ENCODE data around the gene DENND4B.

Gene DENND4B, protein sequence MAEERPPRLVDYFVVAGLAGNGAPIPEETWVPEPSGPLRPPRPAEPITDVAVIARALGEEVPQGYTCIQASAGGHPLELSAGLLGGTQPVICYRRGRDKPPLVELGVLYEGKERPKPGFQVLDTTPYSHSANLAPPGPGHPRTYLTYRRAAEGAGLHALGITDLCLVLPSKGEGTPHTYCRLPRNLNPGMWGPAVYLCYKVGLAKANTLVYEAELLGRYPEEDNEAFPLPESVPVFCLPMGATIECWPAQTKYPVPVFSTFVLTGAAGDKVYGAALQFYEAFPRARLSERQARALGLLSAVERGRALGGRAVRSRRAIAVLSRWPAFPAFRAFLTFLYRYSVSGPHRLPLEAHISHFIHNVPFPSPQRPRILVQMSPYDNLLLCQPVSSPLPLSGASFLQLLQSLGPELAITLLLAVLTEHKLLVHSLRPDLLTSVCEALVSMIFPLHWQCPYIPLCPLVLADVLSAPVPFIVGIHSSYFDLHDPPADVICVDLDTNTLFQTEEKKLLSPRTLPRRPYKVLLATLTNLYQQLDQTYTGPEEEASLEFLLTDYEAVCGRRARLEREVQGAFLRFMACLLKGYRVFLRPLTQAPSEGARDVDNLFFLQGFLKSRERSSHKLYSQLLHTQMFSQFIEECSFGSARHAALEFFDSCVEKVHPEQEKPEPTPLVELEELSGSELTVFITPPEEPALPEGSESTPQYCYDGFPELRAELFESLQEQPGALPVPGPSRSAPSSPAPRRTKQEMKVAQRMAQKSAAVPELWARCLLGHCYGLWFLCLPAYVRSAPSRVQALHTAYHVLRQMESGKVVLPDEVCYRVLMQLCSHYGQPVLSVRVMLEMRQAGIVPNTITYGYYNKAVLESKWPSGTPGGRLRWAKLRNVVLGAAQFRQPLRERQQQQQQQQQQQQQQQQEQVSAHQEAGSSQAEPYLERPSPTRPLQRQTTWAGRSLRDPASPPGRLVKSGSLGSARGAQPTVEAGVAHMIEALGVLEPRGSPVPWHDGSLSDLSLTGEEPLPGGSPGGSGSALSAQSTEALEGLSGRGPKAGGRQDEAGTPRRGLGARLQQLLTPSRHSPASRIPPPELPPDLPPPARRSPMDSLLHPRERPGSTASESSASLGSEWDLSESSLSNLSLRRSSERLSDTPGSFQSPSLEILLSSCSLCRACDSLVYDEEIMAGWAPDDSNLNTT (N-terminal part only)

GRCh38 chr1:153946622-153947241 is at the start of gene DENND4B:
DENND4B (minus strand) TSS chr1:153946718; CDS start chr1:153944374, 2,344 bp downstream.
- H3K27ac ChIP-seq = peak within 1 kb of the TSS; percentile 50; the same call in 1 of the 2 replicates
- TF ChIP-seq FOXP2 (optimal IDR thresholded peaks at IDR 0.05; ENCODE audit: control extremely low read depth, extremely low read length, insufficient read depth) (no peak), POLR2AphosphoS5 (IDR thresholded peaks at IDR 0.05; ENCODE audit: borderline replicate concordance, low read depth, low read length) (peak; percentile 8; the same call in 1 of the 2 replicates)
- no peak for DNase-seq (ENCODE audit: low read depth, low spot score)
- H3K9ac ChIP-seq (ENCODE audit: insufficient read length) = peak within 1 kb of the TSS; percentile 84
- H3K4me3 ChIP-seq = peak within 1 kb of the TSS; percentile 92
- peaks cover 8% of the 10 kb centered on the region; the same call in 1 of the 2 replicates for H3K36me3 ChIP-seq (ENCODE audit: insufficient read depth, low read length)
- no peaks in the 10 kb centered on the region for H3K9me3 ChIP-seq (ENCODE audit: low read depth, low read length)

GRCh38 chr1:153995640-153996039 is 49.1 kb upstream of the DENND4B start:
- Histone ChIP-seq H3K9ac (ENCODE audit: insufficient read length) (no peak overlapping the region), H3K4me3 (no peak overlapping the region), H3K36me3 (ENCODE audit: insufficient read depth, low read length) (peaks cover 47% of the 10 kb centered on the region), H3K9me3 (ENCODE audit: low read depth, low read length) (no peaks in the 10 kb centered on the region), H3K27ac (peak overlapping the region; percentile 60; the same call in 1 of the 2 replicates)
- DNase-seq (ENCODE audit: low read depth, low spot score) = no peak
- TF ChIP-seq POLR2AphosphoS5 (IDR thresholded peaks at IDR 0.05; ENCODE audit: borderline replicate concordance, low read depth, low read length) (no peak), EZH2 (IDR thresholded peaks at IDR 0.05) (no peak), FOXP2 (optimal IDR thresholded peaks at IDR 0.05; ENCODE audit: control extremely low read depth, extremely low read length, insufficient read depth) (no peak)

DNA sequence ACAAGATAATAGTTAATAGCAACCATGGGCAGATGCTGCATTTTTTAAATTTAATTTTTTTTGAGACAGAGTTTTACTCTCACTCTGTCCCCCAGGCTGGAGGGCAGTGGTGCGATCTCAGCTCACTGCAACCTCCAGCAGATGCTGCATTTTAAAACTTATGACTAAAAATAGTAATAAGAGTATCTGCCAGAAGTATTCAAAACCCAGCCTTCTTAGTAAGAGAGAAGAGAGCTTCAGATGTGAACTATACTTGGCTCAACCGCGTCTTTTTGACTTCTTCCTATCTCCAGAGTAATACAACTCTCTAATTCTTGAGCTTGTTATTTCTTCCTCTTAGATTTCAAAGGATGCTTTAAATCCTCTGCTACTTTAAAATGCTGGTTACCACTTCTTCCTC is 48.7 kb upstream of the DENND4B start:
- Histone ChIP-seq H3K4me3 (no peak overlapping the region), H3K27ac (peak overlapping the region; percentile 60), H3K36me3 (ENCODE audit: insufficient read depth, low read length) (peaks cover 47% of the 10 kb centered on the region), H3K9ac (ENCODE audit: insufficient read length) (no peak overlapping the region), H3K9me3 (ENCODE audit: low read depth, low read length) (no peaks in the 10 kb centered on the region)
- TF ChIP-seq EZH2 (IDR thresholded peaks at IDR 0.05) (no peak), POLR2AphosphoS5 (IDR thresholded peaks at IDR 0.05; ENCODE audit: borderline replicate concordance, low read depth, low read length) (no peak), FOXP2 (optimal IDR thresholded peaks at IDR 0.05; ENCODE audit: control extremely low read depth, extremely low read length, insufficient read depth) (no peak)
- no peak for DNase-seq (ENCODE audit: low read depth, low spot score)

- Histone ChIP-seq H3K4me3 (peak overlapping the region; percentile 93), H3K27ac (peak overlapping the region; percentile 81), H3K9ac (ENCODE audit: insufficient read length) (peak overlapping the region; percentile 94), H3K9me3 (ENCODE audit: low read depth, low read length) (no peaks in the 10 kb centered on the region), H3K36me3 (ENCODE audit: insufficient read depth, low read length) (peaks cover 47% of the 10 kb centered on the region)
- no peak for DNase-seq (ENCODE audit: low read depth, low spot score)
- TF ChIP-seq POLR2AphosphoS5 (IDR thresholded peaks at IDR 0.05; ENCODE audit: borderline replicate concordance, low read depth, low read length) = no peak
- no peak for TF ChIP-seq FOXP2 (optimal IDR thresholded peaks at IDR 0.05; ENCODE audit: control extremely low read depth, extremely low read length, insufficient read depth)
- TF ChIP-seq EZH2 (IDR thresholded peaks at IDR 0.05) = no peak
Measured at GRCh38 chr1:153991806-153992205, 45.3 kb upstream of the DENND4B start.

GRCh38 chr1:153991151-153991630 is 44.7 kb upstream of the DENND4B start:
- no peak for DNase-seq (ENCODE audit: low read depth, low spot score)
- no peaks in the 10 kb centered on the region for H3K9me3 ChIP-seq (ENCODE audit: low read depth, low read length)
- peak overlapping the region; percentile 81 for H3K27ac ChIP-seq
- H3K36me3 ChIP-seq (ENCODE audit: insufficient read depth, low read length) = peaks cover 47% of the 10 kb centered on the region
- peak overlapping the region; percentile 93 for H3K4me3 ChIP-seq
- peak overlapping the region; percentile 94 for H3K9ac ChIP-seq (ENCODE audit: insufficient read length)
- TF ChIP-seq EZH2 (IDR thresholded peaks at IDR 0.05) = no peak
- TF ChIP-seq POLR2AphosphoS5 (IDR thresholded peaks at IDR 0.05; ENCODE audit: borderline replicate concordance, low read depth, low read length) = no peak
- TF ChIP-seq FOXP2 (optimal IDR thresholded peaks at IDR 0.05; ENCODE audit: control extremely low read depth, extremely low read length, insufficient read depth) = no peak

GRCh38 chr1:153990468-153991150 is 44.1 kb upstream of the DENND4B start, which contains the start of gene RPS27:
RPS27 (plus strand) TSS chr1:153990762; CDS start chr1:153990797, 35 bp downstream.
- H3K9ac ChIP-seq (ENCODE audit: insufficient read length) = peak within 1 kb of the TSS; percentile 94
- TF ChIP-seq EZH2 (IDR thresholded peaks at IDR 0.05) (no peak), POLR2AphosphoS5 (IDR thresholded peaks at IDR 0.05; ENCODE audit: borderline replicate concordance, low read depth, low read length) (peak; percentile 100), FOXP2 (optimal IDR thresholded peaks at IDR 0.05; ENCODE audit: control extremely low read depth, extremely low read length, insufficient read depth) (no peak)
- H3K36me3 ChIP-seq (ENCODE audit: insufficient read depth, low read length) = peaks cover 46% of the 10 kb centered on the region
- H3K27ac ChIP-seq = peak within 1 kb of the TSS; percentile 81
- peak; percentile 94 for DNase-seq (ENCODE audit: low read depth, low spot score)
- no peaks in the 10 kb centered on the region for H3K9me3 ChIP-seq (ENCODE audit: low read depth, low read length)
- peak within 1 kb of the TSS; percentile 93 for H3K4me3 ChIP-seq

DNA sequence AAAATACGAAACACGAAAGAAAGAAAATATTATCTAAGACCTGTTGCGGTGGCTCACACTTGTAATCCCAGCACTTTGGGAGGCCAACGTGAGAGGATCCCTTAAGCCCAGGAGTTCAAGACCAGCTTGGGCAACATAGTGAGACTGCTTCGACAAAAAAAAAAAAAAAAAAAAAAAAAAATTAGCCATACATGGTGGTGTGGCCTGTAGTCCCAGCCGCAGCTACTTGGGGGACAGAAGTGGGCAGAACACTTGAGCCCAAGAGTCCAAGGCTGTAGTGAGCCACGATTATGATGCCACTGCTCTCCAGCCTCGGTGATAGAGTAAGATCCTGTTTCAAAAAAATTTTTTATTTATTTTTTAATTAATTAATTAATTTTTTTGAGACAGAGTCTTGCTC is 41.1 kb upstream of the DENND4B start:
- Histone ChIP-seq H3K9me3 (ENCODE audit: low read depth, low read length) (no peaks in the 10 kb centered on the region), H3K36me3 (ENCODE audit: insufficient read depth, low read length) (peaks cover 17% of the 10 kb centered on the region), H3K9ac (ENCODE audit: insufficient read length) (no peak overlapping the region), H3K4me3 (no peak overlapping the region), H3K27ac (no peak overlapping the region)
- TF ChIP-seq EZH2 (IDR thresholded peaks at IDR 0.05) = no peak
- TF ChIP-seq POLR2AphosphoS5 (IDR thresholded peaks at IDR 0.05; ENCODE audit: borderline replicate concordance, low read depth, low read length) = no peak
- no peak for TF ChIP-seq FOXP2 (optimal IDR thresholded peaks at IDR 0.05; ENCODE audit: control extremely low read depth, extremely low read length, insufficient read depth)
- no peak for DNase-seq (ENCODE audit: low read depth, low spot score)
